ENCODE results near the gene PPM1J. TPM values are rescaled to one million over a fixed set of nuclear protein-coding genes. Genes with fewer than 3 reads are reported as not detected.

PPM1J gene
- total RNA-seq, 1 donor from 2014 or later: 10.7 TPM

DNA sequence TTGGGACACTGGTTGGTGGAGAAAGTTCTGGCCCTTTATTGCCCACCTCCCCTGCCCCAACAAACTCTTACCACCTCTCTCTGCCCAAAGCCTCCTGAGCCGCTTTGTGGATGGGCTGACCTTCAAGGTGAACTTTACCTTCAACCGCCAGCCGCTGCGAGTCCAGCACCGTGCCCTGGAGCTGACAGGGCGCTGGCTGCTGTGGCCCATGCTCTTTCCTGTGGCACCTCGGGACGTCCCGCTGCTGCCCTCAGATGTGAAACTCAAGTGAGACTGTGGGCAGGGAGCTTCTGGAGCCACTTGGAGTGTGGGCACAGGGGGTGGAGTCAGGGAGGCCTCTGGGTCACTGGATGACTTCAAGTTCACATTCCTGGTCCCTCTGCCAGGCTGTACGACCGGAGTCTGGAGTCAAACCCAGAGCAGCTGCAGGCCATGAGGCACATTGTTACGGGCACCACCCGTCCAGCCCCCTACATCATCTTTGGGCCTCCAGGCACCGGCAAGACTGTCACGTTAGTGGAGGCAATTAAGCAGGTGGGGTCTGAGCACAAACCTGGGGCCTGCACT lies 20.7 kb downstream of the PPM1J start:
- DNase-seq (ENCODE audit: low spot score): no peak
- intact Hi-C loops (cut with DNase I): no loop called here

DNA sequence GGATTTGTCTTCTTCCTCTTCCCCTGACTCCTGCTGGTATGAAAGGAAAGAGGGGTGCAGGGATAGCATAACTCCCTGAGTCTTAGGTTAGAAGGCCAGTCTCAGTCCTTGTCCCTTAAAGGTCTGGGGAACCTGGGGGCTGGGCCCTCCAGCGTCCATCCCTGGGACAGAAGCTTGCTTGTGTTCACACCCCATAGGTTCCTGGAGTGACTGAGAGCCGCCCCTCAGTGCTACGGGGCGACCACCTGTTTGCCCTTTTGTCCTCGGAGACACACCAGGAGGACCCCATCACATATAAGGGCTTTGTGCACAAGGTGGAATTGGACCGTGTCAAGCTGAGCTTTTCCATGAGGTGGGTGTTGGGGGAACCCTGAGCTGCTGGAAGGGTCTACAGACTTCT lies 21.3 kb downstream of the PPM1J start:
- DNase-seq (ENCODE audit: low spot score): no peak

DNA sequence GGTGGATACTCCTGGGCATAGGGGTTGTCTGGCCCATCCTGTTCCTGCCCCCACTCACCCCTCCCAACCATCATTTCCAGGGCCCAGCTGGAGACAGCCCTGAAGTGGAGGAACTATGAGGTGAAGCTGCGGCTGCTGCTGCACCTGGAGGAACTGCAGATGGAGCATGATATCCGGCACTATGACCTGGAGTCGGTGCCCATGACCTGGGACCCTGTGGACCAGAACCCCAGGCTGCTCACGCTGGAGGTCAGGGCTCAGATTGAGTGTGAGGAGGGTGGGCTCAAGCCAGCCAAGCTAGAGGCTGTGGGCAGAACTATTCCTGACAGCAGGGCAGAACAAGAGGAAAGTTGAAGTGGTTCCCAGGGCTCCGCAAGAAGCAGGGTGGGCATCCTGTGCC lies 22.5 kb downstream of the PPM1J start:
- DNase-seq (ENCODE audit: low spot score): no peak
- intact Hi-C loops (cut with DNase I): no loop called here

More for the DNA sequence above, 21.3 kb downstream of the PPM1J start:
- intact Hi-C loops (cut with DNase I): no loop called here

DNA sequence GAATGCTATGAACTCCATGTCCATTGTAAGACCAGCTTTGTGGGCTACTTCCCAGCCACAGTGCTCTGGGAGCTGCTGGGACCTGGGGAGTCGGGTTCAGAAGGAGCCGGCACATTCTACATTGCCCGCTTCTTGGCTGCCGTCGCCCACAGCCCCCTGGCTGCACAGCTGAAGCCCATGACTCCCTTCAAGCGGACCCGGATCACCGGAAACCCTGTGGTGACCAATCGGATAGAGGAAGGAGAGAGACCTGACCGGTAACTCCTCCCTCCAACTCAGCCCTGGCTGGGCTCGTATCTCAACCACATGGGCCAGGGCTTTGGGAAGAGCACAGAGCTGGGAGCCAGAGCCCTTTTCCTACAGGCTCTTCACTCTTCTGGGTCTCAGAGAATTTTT lies 25.3 kb downstream of the PPM1J start:
- no peak for DNase-seq (ENCODE audit: low spot score)
- intact Hi-C loops (cut with DNase I): no loop called here

DNA sequence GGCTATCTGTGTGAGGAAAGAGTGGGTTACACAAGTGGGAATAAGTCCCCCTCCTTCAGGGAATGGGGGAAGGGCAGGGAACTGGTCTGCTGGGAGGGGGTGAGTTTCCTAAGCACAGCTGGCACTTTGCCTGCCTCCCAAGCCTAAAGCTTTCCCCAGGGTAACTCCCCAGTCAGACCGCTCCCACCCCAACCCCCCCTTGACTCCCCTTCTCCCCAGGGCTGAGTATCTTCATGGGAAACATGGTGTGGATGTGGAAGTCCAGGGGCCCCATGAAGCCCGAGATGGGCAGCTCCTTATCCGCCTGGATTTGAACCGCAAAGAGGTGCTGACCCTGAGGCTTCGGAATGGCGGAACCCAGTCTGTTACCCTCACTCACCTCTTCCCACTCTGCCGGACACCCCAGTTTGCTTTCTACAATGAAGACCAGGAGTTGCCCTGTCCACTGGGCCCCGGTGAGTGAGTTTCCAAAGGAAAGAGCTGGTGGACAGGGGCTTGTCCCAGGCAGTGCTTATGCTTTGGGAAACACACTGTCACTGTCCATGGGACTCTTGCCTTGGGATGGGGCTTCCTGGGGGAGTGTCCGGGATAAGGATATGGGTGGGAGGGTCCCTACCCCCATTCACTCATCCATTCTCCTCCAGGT lies 25.8 kb downstream of the PPM1J start:
- no peak for DNase-seq (ENCODE audit: low spot score)
- intact Hi-C loops (cut with DNase I): no loop called here

DNA sequence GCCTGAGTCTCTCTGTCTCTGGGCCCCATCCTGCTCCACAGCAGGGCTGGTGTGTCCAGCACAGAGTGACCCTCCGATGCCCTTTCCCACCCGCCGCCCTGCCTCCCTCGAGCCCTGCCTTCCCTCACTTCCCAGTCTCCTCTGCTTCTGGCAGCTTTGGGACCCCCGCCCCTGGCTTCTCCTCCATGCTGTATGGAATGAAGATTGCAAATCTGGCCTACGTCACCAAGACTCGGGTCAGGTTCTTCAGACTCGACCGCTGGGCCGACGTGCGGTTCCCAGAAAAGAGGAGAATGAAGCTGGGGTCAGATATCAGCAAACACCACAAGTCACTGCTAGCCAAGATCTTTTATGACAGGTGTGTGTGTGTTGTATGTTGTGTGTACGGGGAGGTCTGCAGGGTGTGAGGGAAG lies 26.3 kb downstream of the PPM1J start:
- intact Hi-C loops (cut with DNase I): no loop called here
- no peak for DNase-seq (ENCODE audit: low spot score)

DNA sequence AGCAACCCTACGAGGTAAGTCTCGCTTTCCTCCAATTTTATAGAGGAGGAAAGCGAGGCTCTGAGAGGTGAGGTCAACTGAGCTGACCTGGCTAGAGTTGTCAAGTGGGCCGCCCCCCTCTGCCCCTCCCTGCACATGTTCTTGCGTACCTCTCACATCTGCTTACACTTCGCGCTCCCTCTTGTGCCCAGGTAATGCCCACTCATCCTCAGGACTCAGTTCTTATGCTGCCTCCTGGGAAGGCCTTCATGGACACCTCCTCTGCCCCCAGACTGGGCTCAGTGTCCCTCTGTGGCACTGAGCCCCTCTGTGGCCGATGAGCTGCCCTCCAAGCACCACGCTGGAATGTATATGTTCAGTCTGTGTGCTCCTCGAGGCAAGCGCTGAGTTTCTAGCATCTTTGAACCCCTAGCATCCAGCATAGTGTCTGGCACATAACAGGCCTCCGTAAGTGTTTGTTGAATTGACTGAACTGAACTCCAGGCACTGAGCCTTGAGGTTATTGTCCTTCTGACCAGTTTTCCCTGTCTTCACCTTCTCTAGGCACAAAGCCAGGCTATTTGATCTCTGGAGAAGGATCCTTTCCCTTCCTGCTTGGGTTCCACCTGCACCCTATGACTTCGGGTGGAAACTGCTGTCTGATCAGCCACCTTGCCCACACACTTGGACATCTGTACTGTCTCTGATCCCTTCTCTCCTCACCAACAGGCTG lies 27.2 kb downstream of the PPM1J start:
- no peak for DNase-seq (ENCODE audit: low spot score)
- intact Hi-C loops (cut with DNase I): no loop called here

DNA sequence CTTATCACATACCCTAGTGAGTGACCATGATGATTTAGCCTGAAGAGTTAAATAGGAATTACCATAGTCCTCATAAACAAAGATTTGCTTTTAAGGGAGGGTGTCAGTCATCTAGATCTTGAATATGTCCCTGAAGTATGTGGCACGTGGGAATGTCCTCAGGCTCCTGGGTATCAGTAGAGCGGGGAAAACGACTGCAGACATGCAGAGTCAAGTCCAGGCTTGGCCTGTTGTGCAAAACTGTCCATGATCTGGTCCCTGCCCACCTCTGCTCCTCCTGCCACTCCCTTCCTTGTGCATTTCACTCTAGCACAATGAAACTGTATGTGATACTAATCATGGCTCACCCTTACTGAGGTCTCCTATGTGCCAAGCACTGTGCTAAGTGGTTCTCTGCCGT lies 27.8 kb downstream of the PPM1J start:
- no peak for DNase-seq (ENCODE audit: low spot score)
- intact Hi-C loops (cut with DNase I): no loop called here

DNA sequence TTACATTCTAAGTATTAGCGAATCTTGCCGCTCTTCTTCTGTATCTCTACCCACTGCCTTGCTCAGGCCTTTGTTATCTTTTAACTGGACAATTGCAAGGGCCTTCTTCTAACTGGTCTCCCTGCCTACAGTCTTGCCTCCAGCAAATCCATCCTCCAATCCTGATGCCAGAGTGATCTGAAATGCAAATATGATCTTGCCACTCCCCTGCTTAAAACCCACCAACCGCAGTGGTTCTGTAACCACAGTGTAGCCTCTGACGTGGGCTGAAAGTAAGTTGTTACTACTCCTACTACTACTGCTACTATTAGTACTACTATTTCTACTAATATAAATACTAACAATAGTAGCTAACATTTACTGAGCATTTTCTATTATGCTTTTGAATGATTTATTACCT lies 28.3 kb downstream of the PPM1J start:
- no peak for DNase-seq (ENCODE audit: low spot score)
- intact Hi-C loops (cut with DNase I): no loop called here

DNA sequence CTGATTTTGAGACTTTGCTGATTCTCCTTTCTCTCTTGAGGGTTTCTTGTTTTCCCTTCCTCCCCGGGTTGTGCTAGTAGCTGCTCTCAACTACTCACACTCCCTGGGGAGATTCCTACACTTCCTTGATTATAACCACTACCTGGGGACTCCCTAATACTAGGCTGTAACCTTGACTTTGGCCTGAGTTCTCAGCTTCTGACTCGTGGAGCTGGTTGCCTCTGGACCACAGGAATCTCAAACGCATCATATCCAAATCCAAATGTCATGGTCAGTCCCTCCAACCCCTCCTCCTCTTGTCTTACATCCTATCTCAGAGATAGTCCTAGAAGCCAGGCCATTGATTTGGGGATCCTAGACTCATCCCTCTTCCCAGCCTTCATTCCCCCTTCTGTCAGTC lies 28.7 kb downstream of the PPM1J start:
- intact Hi-C loops (cut with DNase I): no loop called here

DNA sequence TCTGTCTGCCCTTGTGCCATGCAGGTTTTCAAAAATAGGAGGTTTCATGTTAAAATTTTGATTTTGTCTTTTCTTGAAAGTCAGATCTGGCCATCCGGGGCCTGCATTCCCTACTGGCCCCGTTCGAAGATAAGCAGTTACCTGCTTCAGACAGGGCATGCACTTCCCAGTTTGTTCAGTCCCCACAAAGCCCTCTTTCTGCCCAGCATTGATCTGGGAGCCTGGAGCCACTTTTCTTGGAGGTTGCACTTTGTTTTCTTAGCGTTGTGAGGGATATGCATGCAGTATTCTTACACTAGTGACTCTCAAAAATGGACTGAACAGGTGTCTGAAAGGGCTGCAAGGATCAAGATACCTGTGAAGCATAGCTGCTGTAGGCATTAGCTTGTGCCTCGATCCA lies 29.2 kb downstream of the PPM1J start:
- no peak for DNase-seq (ENCODE audit: low spot score)
- intact Hi-C loops (cut with DNase I): no loop called here

More for the DNA sequence above, 28.7 kb downstream of the PPM1J start:
- no peak for DNase-seq (ENCODE audit: low spot score)

DNA sequence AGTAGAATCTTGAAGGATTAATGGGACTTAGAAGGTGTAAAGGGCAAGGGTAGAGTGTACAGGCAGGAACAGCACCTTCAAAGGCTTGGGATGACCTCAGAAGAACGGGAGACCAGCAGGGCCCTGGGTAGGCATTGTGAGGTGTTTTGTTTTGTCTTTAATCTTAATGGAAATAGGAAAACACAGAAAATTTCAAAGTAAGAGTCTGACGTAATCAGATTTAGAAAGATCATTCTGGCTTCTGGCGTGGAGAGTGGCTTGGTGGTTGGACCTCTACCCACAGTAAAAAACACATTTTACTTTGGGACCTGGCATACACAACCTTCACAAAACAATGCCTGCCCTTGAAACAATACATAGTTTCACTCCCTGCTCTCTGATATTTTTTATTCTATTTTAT lies 36.5 kb downstream of the PPM1J start:
- DNase-seq (ENCODE audit: low spot score): no peak
- intact Hi-C loops (cut with DNase I): loop anchor here (5.0 to 10.0 kb wide), 2 partner anchors 61 to 284 kb away; partner anchors contain the start of genes CAPZA1, CTTNBP2NL and ST7L

DNA sequence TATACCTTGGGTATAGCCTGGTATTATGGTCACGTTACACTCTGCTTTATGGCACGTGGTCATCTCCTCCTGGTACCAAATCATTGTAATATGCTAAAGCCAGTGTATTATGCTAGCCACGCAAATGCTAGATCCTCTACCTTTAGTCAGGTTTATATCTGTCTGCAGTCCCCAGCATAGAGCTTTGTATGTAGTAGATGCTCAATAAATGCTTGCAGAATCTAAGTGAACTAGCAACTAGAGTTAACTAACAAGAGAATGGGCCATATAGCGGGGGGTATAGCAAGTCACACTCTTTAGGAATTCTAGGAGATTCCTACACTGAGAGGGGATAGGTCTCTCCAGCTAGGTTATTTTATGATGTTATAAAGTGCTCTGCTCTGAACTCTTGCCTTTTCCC lies 37.6 kb downstream of the PPM1J start:
- intact Hi-C loops (cut with DNase I): loop anchor here (5.0 to 10.0 kb wide), 2 partner anchors 60 to 283 kb away; partner anchors contain the start of genes CAPZA1, CTTNBP2NL and ST7L
- no peak for DNase-seq (ENCODE audit: low spot score)

DNA sequence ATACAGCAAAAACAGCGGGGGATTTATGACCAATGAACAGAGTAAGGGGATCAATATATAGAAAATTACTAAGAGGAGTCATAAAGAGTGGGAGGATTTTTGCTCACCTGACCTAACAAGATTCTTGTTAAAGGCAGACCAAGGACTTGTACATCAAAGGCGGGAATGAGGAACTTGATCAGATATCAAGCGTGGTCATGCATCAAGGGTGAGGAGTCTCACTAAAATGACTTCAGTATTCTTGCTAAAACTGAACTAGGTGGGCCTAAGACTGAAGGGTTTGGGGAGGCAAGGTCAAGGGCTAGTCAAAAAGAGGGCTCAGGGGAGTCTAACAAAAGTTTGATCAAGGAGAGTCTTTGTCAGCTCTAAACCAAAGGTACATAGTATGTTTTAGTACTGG lies 38.6 kb downstream of the PPM1J start:
- DNase-seq (ENCODE audit: low spot score): no peak
- intact Hi-C loops (cut with DNase I): loop anchor here (5.0 to 10.0 kb wide), 2 partner anchors 59 to 282 kb away; partner anchors contain the start of genes CAPZA1, CTTNBP2NL and ST7L

DNA sequence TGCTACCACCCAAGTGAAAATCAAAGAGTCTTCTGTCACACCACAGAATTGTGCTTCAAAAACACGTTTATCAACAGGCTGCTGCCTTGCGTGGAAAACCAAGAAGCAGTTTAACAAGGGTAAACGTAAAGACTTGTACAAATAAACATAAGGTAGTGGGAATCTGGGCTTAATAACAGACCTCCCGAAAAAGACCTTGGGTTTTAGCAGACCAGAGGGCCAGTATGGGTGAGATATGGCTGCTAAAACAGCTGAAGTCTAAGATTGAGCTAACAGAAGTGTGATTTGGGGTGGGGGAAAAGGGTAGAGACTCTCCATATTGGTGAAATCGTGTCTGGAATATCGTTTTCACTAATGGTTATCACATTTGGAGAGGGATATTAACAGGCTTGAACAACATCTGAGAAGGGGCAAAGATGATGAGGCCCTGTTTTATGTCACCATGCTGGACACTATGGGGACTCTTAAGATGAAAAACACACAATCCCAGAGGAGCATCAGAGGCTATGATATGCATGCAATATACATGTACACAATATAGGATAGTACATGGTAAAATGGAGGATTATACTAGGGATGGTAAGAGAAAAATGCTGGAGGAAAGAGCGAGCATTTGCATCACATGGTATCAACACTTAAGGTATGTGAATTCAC lies 39.3 kb downstream of the PPM1J start:
- intact Hi-C loops (cut with DNase I): loop anchor here (2.0 to 10.0 kb wide), 4 partner anchors 31 to 281 kb away; partner anchors contain the start of genes CAPZA1, CTTNBP2NL, RHOC and ST7L
- DNase-seq (ENCODE audit: low spot score): no peak

DNA sequence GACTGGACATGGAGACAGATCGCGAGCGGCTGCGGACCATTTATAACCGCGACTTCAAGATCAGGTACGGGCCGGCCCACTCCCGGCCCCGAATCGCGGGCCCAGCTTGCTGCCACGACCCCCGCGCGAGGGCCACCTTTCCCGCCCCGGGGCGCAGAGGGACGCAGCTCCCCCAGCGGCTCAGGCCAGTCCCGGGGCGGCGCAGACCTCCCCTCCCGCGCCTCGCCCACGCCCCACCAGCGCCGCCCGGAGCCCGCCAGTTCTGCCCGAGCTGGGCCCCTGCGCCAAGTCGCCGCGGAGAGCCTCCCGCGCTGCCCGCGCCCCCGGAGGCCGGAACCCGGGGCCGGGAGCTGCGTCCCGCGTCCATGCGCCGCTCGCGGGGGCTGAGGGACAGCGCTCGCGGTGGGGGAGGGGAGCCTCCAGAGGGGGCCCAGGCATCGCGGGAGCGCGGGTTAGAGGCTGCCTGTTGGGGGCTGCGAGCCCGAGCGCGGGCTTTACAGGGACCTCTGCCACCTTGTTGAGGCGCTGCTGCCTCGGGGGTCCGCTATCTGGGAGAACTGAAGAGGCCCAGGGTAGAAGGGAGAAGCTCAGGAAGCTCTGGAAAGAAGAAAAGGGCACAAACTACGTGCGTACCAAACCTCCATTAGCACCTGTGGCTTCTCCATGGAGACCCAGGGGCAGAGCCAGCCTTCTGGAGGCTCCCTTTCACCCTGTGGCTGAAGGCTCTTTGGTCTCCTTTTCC lies 40.0 kb downstream of the PPM1J start:
- DNase-seq (ENCODE audit: low spot score): no peak
- intact Hi-C loops (cut with DNase I): loop anchor here (2.0 to 10.0 kb wide), 4 partner anchors 32 to 280 kb away; partner anchors contain the start of genes CAPZA1, CTTNBP2NL, RHOC and ST7L

DNA sequence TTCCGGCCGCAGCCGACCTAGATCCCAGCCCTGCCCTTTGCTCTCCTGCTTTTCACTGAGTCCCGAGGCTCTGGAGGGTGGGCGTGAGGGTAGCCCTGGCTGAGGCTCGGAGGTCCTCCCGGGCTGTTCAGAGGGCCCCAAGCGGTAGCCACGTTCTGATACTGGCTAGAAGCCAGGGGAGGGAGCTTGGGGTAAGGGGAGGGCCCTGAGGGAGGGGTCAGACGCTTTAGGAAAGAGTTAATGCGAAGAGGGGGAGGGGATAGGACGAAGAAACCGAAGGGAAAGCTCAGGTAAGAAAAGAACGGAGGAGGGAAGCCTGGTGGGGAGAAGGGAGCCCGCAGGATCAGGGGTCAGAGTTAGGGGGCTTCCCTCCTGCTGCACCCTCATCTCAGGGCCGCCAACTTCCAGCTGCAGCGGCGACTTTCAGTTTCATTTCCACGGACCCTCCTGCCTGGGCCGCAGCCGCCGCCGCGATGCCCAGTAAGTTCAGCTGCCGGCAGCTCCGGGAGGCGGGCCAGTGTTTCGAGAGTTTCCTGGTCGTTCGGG lies 40.6 kb downstream of the PPM1J start, which contains the start of gene MOV10:
Gene MOV10, plus strand, starts transcription at position 220 of the 546 bp plus-strand sequence. Its CDS starts 254 bp downstream, at position 474.
- DNase-seq (ENCODE audit: low spot score): peak; percentile 87
- intact Hi-C loops (cut with DNase I): loop anchor here (2.0 to 10.0 kb wide), 3 partner anchors 32 to 280 kb away; partner anchors contain the start of genes CTTNBP2NL and RHOC

DNA sequence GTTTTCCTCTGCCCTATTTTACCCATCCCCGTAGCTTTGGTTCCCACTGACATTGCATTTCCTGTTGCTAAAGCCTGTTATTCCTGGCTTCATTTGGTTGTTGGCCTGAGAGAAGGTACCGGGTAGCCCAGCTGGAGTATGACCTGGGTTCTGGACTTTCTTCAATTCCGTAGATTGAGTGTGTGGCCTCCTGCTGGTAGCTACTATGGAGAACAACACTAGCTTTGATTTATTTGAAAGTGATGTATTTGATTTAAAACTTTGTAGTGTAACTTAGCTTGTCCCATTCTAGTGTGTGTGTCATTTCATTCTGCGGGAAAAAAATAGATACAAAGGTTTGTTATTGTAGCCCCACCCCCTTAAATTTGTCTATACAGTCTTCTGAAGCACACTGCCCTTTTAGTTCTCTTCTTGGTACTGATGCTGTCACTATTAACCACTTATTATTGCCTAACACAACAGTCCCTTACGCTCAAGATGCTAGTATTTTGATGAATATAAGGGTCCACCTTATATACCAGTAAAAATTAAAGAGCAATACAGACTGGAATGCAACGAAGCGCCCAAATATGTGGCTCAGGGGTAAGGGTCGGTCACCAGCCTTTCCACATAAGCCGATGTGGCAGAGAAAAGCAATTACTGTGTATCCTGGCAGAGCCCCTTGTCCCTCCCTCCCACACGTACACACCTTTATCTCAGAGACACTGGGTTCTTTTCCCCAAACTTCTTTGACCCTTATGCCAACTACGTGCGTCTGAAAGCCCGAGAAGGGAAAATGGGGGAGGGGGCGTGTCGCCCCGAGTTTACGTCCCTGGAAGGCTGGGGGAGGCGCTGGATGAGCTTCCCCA lies 41.3 kb downstream of the PPM1J start:
- no peak for DNase-seq (ENCODE audit: low spot score)
- intact Hi-C loops (cut with DNase I): loop anchor here (2.0 to 10.0 kb wide), 3 partner anchors 33 to 279 kb away; partner anchors contain the start of genes CTTNBP2NL and RHOC

Data from cardiac septum (tissue), 1 donor.